SK-MEL-5 (cell line): ENCODE measurements around the gene SSTR1. TPM values are rescaled to one million over a fixed set of nuclear protein-coding genes. Genes with fewer than 3 reads are reported as not detected.

Source experiments
- DNase-seq: peaks from one replicate; pipeline ENCODE4 v3.0.0-alpha.2; 2016; ENCODE audit warnings: low read depth, low spot score
- in situ Hi-C: cut with HindIII; loops from 2 replicates; pipeline ENCODE4 v1.10.0; 2016; ENCODE audit warnings: low sequenced_read_pairs, high pct_unique_total_duplicates, low pct_unique_long_range_greater_than_20kb
- total RNA-seq: library from RNA; depleted of rRNA; stranded (reverse); fragments of >200 nt; shearing (Covaris generic); gene quantifications from 2 replicates; pipeline ENCODE4 v1.2.3, GENCODE V29; 2014

SSTR1 gene
- total RNA-seq, 1 experiment from 2014 or later = not detected

GRCh38 chr14:38212111-38212510 lies 4.4 kb downstream of the SSTR1 start:
- DNase-seq = no peak
- in situ Hi-C loops = no loop called here

DNA sequence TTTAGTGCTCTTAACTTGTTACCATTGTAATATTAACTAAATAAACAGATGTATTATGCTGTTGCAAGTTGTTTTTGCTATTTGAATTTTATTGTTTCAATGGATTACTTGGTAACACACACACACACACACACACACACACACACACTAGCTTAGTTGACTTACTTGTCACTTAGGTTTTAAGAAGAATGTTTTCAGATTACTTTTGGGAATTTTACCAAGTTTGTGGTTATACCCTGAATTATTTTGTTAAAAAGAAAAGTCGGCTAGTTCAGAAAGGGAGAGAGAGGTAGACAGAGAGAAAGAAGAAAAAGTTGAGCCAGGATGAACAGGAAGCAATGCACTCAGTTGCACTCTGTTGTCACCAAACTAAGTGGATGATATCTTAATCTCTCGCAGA lies 5.3 kb downstream of the SSTR1 start:
- no peak for DNase-seq
- in situ Hi-C loops = no loop called here

GRCh38 chr14:38217553-38217952 lies 9.8 kb downstream of the SSTR1 start:
- DNase-seq = no peak
- in situ Hi-C loops = no loop called here

- in situ Hi-C loops = no loop called here
- peak; percentile 76 for DNase-seq
Measured at GRCh38 chr14:38221077-38221476, 13.4 kb downstream of the SSTR1 start.

- in situ Hi-C loops = no loop called here
- no peak for DNase-seq
Measured at GRCh38 chr14:38224338-38224737, 16.6 kb downstream of the SSTR1 start.

- in situ Hi-C loops = no loop called here
- DNase-seq = no peak
Measured at GRCh38 chr14:38225946-38226345, 18.2 kb downstream of the SSTR1 start.

DNA sequence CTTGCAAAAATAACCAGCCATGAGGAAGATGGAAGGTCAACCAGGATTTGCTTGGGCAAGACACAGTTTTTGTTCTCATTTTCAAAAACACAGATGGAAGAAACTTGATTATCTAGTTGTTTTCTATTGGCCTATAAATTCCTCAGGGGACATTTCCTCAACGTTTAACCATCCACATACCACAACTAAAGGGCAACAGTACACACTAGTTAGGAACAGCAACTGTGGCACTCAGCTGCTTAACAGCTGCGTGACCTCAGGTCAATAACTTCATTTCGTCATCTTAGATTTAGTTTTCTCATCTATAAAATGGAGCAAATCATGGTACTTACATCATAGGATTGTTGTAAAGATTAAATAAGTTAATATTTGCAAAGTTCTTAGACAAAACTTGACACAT lies 18.7 kb downstream of the SSTR1 start:
- in situ Hi-C loops = no loop called here
- DNase-seq = no peak

DNA sequence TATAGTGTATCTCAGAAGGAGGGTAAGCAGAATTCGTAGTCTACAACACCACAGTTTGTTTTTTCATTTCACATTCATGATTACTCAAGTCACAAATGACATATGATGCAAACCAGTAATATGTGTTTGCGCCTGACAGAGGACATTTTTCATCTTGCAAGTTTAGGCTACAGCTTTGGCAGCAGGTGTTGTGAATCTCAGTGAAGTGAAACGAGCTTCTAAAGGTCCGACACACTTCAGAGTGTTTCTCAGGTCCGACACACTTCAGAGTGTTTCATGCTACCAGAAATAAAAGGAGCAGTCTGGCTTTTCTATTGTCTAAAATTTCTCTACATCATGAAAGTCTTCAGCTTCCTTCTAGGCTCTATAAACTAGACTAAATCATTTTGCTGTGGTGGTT lies 25.5 kb downstream of the SSTR1 start:
- in situ Hi-C loops = no loop called here
- no peak for DNase-seq

DNA sequence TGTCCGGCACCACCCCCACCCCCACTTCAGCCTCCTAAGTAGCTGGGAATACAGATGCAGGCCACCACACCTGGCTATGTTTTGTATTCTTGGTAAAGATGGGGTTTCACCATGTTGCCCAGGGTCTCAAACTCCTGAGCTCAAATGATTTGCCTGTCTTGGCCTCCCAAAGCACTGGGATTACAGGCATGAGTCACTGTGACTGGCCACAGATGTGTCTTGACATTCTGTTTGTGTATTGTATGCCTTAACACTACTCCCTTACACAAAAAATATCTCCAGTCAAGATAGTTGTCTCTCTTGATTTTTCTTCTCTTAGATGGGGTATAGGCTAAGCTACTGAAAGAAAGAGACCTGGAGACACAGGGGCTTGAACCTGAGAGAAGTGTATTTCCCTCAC lies 30.6 kb downstream of the SSTR1 start:
- in situ Hi-C loops = no loop called here
- DNase-seq = no peak

GRCh38 chr14:38238878-38239277 lies 31.2 kb downstream of the SSTR1 start:
- no peak for DNase-seq
- in situ Hi-C loops = no loop called here

- DNase-seq = no peak
- in situ Hi-C loops = no loop called here
Measured at GRCh38 chr14:38243696-38244240, 36.1 kb downstream of the SSTR1 start.

GRCh38 chr14:38248321-38249028 lies 40.8 kb downstream of the SSTR1 start:
- in situ Hi-C loops = no loop called here

GRCh38 chr14:38250331-38250730 lies 42.6 kb downstream of the SSTR1 start:
- in situ Hi-C loops = no loop called here
- DNase-seq = no peak

More at GRCh38 chr14:38248321-38249028, 40.8 kb downstream of the SSTR1 start:
- DNase-seq = peak; percentile 3

DNA sequence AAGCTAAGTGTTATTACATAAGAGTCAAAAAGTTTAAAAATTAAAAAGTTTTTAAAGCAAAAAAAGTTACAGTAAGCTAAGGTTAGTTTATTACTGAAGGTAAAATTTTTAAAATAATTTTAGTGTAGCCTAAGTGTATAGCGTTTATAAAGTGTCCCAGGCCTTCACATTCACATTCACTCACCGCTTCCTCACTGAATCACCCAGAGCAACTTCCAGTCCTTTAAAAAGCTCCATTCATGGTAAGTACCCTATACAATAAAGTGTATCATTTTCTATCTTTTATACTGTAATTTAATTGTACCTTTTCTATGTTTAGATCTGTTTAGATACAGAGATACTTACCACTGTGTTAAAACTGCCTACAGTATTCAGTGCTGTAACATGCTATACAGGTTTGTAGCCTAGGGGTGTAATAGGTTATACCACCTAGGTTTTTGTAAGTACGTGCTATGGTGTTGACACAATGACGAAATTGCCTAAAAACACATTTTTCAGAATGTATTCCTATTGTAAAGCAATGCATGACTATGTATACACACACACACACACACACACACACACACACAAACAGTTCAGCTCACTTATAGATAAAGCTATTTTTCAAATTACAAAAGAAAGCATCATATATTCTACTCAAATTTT lies 44.5 kb downstream of the SSTR1 start:
- in situ Hi-C loops = no loop called here
- no peak for DNase-seq

GRCh38 chr14:38253676-38254075 lies 46.0 kb downstream of the SSTR1 start:
- in situ Hi-C loops = no loop called here
- DNase-seq = no peak

GRCh38 chr14:38254571-38255407 lies 47.1 kb downstream of the SSTR1 start:
- in situ Hi-C loops = no loop called here
- DNase-seq = no peak

- in situ Hi-C loops = no loop called here
- DNase-seq = no peak
Measured at GRCh38 chr14:38255408-38255672, 47.6 kb downstream of the SSTR1 start.

GRCh38 chr14:38255673-38256532 lies 48.2 kb downstream of the SSTR1 start, which contains the start of gene CLEC14A:
CLEC14A (minus strand) TSS chr14:38256093; CDS start chr14:38256022, 71 bp downstream.
- no peak for DNase-seq
- in situ Hi-C loops = no loop called here
